Liver (tissue), 9 donors: ENCODE results near the gene HMMR. TPM values are rescaled to one million over a fixed set of nuclear protein-coding genes. Genes with fewer than 3 reads are reported as not detected.

Experiments
- DNase-seq: peaks from one replicate; pipeline ENCODE4 v3.0.0-alpha.2; 2017; ENCODE audit warnings: low spot score
- H3K27ac ChIP-seq, 2 donors: one replicate each; pipeline ENCODE4 v1.7.0; 2013; ENCODE audit warnings: inconsistent platforms in 2 of 2, low read length in 2 of 2, control low read depth in 1 of 2, low read depth in 1 of 2, mild to moderate bottlenecking in 1 of 2
- H3K27me3 ChIP-seq, 4 donors: one replicate each; pipeline versions ENCODE4 v1.6.1 to v1.7.0; 2013; ENCODE audit warnings: low read length in 3 of 4, inconsistent platforms in 1 of 4, mild to moderate bottlenecking in 1 of 4, moderate library complexity in 1 of 4; ENCODE audit not compliant: control insufficient read depth in 4 of 4, insufficient read depth in 4 of 4
- H3K36me3 ChIP-seq, 4 donors: one replicate each; pipeline versions ENCODE4 v1.6.1 to v1.7.0; 2013; ENCODE audit warnings: low read length in 3 of 4, mild to moderate bottlenecking in 3 of 4, low read depth in 1 of 4, moderate library complexity in 1 of 4; ENCODE audit not compliant: control insufficient read depth in 4 of 4, insufficient read depth in 3 of 4
- H3K4me1 ChIP-seq, 4 donors: one replicate each; pipeline versions ENCODE4 v1.6.1 to v1.7.0; 2013; ENCODE audit warnings: low read length in 3 of 4, mild to moderate bottlenecking in 3 of 4, moderate library complexity in 1 of 4; ENCODE audit not compliant: control insufficient read depth in 4 of 4, insufficient read depth in 4 of 4
- H3K4me3 ChIP-seq, 3 donors: one replicate each; pipeline versions ENCODE4 v1.6.1 to v1.7.0; 2013; ENCODE audit warnings: low read length in 3 of 3, control low read depth in 1 of 3, low read depth in 1 of 3, mild to moderate bottlenecking in 1 of 3
- H3K9ac ChIP-seq, 2 donors: one replicate each; pipeline ENCODE4 v1.7.0; 2013; ENCODE audit warnings: low read length in 2 of 2, mild to moderate bottlenecking in 2 of 2, moderate library complexity in 2 of 2, control low read depth in 1 of 2, low read depth in 1 of 2
- H3K9me3 ChIP-seq, 4 donors: one replicate each; pipeline versions ENCODE4 v1.6.1 to v1.7.0; 2013; ENCODE audit warnings: low read length in 3 of 4; ENCODE audit not compliant: control insufficient read depth in 4 of 4
- FOXA2 ChIP-seq: IDR thresholded peaks from 2 replicates; pipeline ENCODE4 v1.6.1; 2016; ENCODE audit warnings: antibody characterized with exemption
- HNF4A ChIP-seq, 2 donors: conservative IDR thresholded peaks; 2 replicates each; pipeline ENCODE4 v1.6.1; 2016; ENCODE audit warnings: antibody characterized with exemption in 2 of 2, mild to moderate bottlenecking in 2 of 2
- JUND ChIP-seq, 2 donors: IDR thresholded peaks; 2 replicates each; pipeline ENCODE4 v1.6.1; 2016; ENCODE audit warnings: antibody characterized with exemption in 2 of 2
- MAX ChIP-seq: IDR thresholded peaks from 2 replicates; pipeline ENCODE4 v1.6.1; 2016; ENCODE audit warnings: antibody characterized with exemption
- RXRA ChIP-seq, 2 donors: IDR thresholded peaks; 2 replicates each; pipeline ENCODE4 v1.6.1; 2017 to 2018; ENCODE audit warnings: antibody characterized with exemption in 2 of 2, mild to moderate bottlenecking in 1 of 2
- SP1 ChIP-seq: IDR thresholded peaks from 2 replicates; pipeline ENCODE4 v1.6.1; 2018; ENCODE audit warnings: antibody characterized with exemption, mild to moderate bottlenecking
- TAF1 ChIP-seq: conservative IDR thresholded peaks from 2 replicates; pipeline ENCODE4 v1.6.1; 2016; ENCODE audit warnings: antibody characterized with exemption, mild to moderate bottlenecking
- WGBS: extraction: QIAGEN DNeasy Blood & Tissue Kit; methylation state at CpG from one replicate; pipeline ENCODE4 v1.1.7; 2013; 5-methylcytosine and 5-hydroxymethylcytosine counted together
- polyA plus RNA-seq, 2 donors: library from polyadenylated mRNA; stranded (reverse) in 1 of 2; unstranded in 1 of 2; fragments of 200-250 nt in 1 of 2; fragments of >200 nt in 1 of 2; fragmentation: Nextera tagmentation in 1 of 2; extraction: Ambion mirVana in 1 of 2; gene quantifications; one replicate each; pipeline versions ENCODE4 v1.2.1 to v1.2.3, GENCODE V29; 2013 to 2015
- total RNA-seq, 2 donors: library from RNA; depleted of rRNA; stranded (reverse); fragments of >200 nt; gene quantifications; one replicate each; pipeline ENCODE4 v1.2.3, GENCODE V29; 2014
- TF ChIP-seq, protein P1 (sequence below): IDR thresholded peaks from 2 replicates; pipeline ENCODE4 v1.6.1; 2016; ENCODE audit warnings: antibody characterized with exemption
- TF ChIP-seq, protein P2 (sequence below): fragments of 150-350 bp; IDR thresholded peaks from 2 replicates; pipeline ENCODE4 v1.5.1; 2017; ENCODE audit warnings: improper control_type of control experiment, low read depth, low read length; ENCODE audit not compliant: missing input control
- donor health status: healthy.
- donor health status: healthy.
- donor health status: healthy.
- donor health status: healthy.
- donor health status: healthy.

Gene HMMR
- total and polyA plus RNA-seq, 4 donors = 0.33 to 48.5 (median 2.3) TPM

DNA sequence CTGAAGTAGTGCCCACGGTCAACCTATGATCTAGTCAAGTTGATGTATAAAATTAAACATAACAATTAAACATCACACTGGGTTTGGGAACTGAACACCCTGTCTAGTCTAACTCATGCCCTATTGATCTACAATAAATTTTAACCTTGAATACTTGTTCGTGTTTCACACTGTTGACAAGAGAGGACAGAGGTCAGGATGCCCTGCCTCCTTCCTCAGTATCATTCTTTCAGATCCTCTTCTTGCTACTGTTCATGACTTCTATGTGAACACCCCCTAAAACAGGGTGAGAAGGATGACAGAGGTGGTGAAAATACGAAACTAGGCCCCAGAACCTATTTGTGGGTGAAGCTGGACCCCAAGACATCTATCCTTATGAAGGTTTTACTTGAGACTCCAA, 36.9 kb downstream of the HMMR start:
- 54% methylated on average over 3 of the region's 3 CpGs for WGBS
- Histone ChIP-seq H3K27ac (no peak overlapping the region), H3K4me1 (peaks cover 0 to 16% (median 11%) of the 10 kb centered on the region in 4 donors), H3K9me3 (no peaks in the 10 kb centered on the region), H3K4me3 (no peak overlapping the region), H3K9ac (no peak overlapping the region), H3K36me3 (no peaks in the 10 kb centered on the region), H3K27me3 (no peaks in the 10 kb centered on the region)
- DNase-seq = no peak
- TF ChIP-seq, protein P1, sequence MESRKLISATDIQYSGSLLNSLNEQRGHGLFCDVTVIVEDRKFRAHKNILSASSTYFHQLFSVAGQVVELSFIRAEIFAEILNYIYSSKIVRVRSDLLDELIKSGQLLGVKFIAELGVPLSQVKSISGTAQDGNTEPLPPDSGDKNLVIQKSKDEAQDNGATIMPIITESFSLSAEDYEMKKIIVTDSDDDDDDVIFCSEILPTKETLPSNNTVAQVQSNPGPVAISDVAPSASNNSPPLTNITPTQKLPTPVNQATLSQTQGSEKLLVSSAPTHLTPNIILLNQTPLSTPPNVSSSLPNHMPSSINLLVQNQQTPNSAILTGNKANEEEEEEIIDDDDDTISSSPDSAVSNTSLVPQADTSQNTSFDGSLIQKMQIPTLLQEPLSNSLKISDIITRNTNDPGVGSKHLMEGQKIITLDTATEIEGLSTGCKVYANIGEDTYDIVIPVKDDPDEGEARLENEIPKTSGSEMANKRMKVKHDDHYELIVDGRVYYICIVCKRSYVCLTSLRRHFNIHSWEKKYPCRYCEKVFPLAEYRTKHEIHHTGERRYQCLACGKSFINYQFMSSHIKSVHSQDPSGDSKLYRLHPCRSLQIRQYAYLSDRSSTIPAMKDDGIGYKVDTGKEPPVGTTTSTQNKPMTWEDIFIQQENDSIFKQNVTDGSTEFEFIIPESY = no peak
- TF ChIP-seq HNF4A (conservative IDR thresholded peaks at IDR 0.05) = peak; percentile 29 to 49

GRCh38 chr5:163498886-163499285, 38.5 kb downstream of the HMMR start:
- H3K4me3 ChIP-seq = no peak overlapping the region
- WGBS = 90% methylated on average over 1 of the region's 1 CpG
- H3K36me3 ChIP-seq = no peaks in the 10 kb centered on the region
- no peak for TF ChIP-seq RXRA (IDR thresholded peaks at IDR 0.05)
- TF ChIP-seq FOXA2 = no peak
- no peak for TF ChIP-seq SP1
- H3K27me3 ChIP-seq = no peaks in the 10 kb centered on the region
- H3K4me1 ChIP-seq = peaks cover 0 to 31% (median 25%) of the 10 kb centered on the region in 4 donors
- H3K9me3 ChIP-seq = no peaks in the 10 kb centered on the region
- H3K27ac ChIP-seq = no peak overlapping the region
- no peak overlapping the region for H3K9ac ChIP-seq
- DNase-seq = no peak

DNA sequence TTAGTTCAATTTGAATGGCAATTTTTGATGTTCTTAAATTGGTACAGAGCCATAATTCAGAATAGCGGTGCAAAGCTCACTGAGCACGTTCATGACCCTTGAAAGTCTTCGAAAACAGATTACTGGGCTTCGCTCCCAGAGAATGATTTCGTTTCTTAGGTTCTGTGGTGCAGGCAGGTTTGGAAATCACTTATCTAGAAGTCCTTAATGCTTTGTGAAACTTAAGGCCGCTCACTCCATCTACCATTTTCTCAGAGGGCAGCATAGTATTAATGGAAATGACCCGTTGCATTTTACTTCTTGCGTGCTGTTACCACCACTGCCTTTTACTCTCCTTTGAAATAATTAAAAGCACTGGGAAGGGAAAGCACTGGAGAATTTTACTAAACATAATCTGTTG, 42.1 kb downstream of the HMMR start:
- no peaks in the 10 kb centered on the region for H3K9me3 ChIP-seq
- WGBS = 34% methylated on average over 8 of the region's 8 CpGs
- peak overlapping the region in 1 of 2 donors; percentile 85 for H3K9ac ChIP-seq
- DNase-seq = no peak
- no peaks in the 10 kb centered on the region for H3K27me3 ChIP-seq
- no peaks in the 10 kb centered on the region for H3K36me3 ChIP-seq
- H3K27ac ChIP-seq = peak overlapping the region; percentile 95 to 99
- peak overlapping the region in 2 of 3 donors; percentile 68 to 98 for H3K4me3 ChIP-seq
- peaks cover 0 to 44% (median 31%) of the 10 kb centered on the region in 4 donors for H3K4me1 ChIP-seq
- TF ChIP-seq SP1 (no peak), JUND (IDR thresholded peaks at IDR 0.05) (no peak), MAX (no peak), HNF4A (conservative IDR thresholded peaks at IDR 0.05) (peak in 1 of 2 donors; percentile 22), TAF1 (no peak)
- TF ChIP-seq, protein P2, sequence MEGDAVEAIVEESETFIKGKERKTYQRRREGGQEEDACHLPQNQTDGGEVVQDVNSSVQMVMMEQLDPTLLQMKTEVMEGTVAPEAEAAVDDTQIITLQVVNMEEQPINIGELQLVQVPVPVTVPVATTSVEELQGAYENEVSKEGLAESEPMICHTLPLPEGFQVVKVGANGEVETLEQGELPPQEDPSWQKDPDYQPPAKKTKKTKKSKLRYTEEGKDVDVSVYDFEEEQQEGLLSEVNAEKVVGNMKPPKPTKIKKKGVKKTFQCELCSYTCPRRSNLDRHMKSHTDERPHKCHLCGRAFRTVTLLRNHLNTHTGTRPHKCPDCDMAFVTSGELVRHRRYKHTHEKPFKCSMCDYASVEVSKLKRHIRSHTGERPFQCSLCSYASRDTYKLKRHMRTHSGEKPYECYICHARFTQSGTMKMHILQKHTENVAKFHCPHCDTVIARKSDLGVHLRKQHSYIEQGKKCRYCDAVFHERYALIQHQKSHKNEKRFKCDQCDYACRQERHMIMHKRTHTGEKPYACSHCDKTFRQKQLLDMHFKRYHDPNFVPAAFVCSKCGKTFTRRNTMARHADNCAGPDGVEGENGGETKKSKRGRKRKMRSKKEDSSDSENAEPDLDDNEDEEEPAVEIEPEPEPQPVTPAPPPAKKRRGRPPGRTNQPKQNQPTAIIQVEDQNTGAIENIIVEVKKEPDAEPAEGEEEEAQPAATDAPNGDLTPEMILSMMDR = no peak
